GM12891 (cell line): ENCODE data around the gene FURIN.

ENCODE experiments used
- POLR2A ChIP-seq: IDR thresholded peaks from 2 replicates; pipeline ENCODE4 v1.6.1; 2011; ENCODE audit warnings: low read depth, low read length, control low read depth
- POLR2AphosphoS5 ChIP-seq: IDR thresholded peaks from 2 replicates; pipeline ENCODE4 v1.6.1; 2011; ENCODE audit warnings: low read depth, low read length, control low read depth
- POU2F2 ChIP-seq: IDR thresholded peaks from 2 replicates; pipeline ENCODE4 v1.6.1; 2011; ENCODE audit warnings: low read depth, mild to moderate bottlenecking, control low read depth, low read length, moderate library complexity
- TAF1 ChIP-seq: IDR thresholded peaks from 2 replicates; pipeline ENCODE4 v1.6.1; 2011; ENCODE audit warnings: low read depth, low read length, control low read depth

GRCh38 chr15:90828111-90828510 is 40.3 kb upstream of the FURIN start:
- TF ChIP-seq POLR2A (no peak), POLR2AphosphoS5 (no peak), POU2F2 (no peak), TAF1 (no peak)
